Skeletal muscle satellite cell (primary cell): Measurements from ENCODE around the gene BRAT1. TPM values are rescaled to one million over a fixed set of nuclear protein-coding genes. Genes with fewer than 3 reads are reported as not detected.

Source experiments
- H3K27me3 ChIP-seq: 2 replicates; pipeline ENCODE4 v1.7.0; 2013; ENCODE audit warnings: low read length; ENCODE audit not compliant: control insufficient read depth, insufficient read depth
- H3K36me3 ChIP-seq: 2 replicates; pipeline ENCODE4 v1.7.0; 2013; ENCODE audit warnings: mild to moderate bottlenecking, control low read depth, low read length; ENCODE audit not compliant: insufficient read depth
- H3K4me1 ChIP-seq: 2 replicates; pipeline ENCODE4 v1.7.0; 2013; ENCODE audit warnings: low read length; ENCODE audit not compliant: control insufficient read depth, insufficient read depth
- H3K4me2 ChIP-seq: 2 replicates; pipeline ENCODE4 v1.7.0; 2013; ENCODE audit warnings: mild to moderate bottlenecking, low read length
- H3K4me3 ChIP-seq: 2 replicates; pipeline ENCODE4 v1.7.0; 2013; ENCODE audit warnings: low read length
- H3K9ac ChIP-seq: 2 replicates; pipeline ENCODE4 v1.7.0; 2013; ENCODE audit warnings: mild to moderate bottlenecking, low read depth, low read length, moderate library complexity
- H3K9me3 ChIP-seq: replicated peaks from 2 replicates; pipeline ENCODE4 v1.7.0; 2013; ENCODE audit warnings: mild to moderate bottlenecking, control low read depth, low read length
- small RNA-seq: library from RNA; depleted of rRNA; stranded (forward); fragments of <200 nt; gene quantifications from one replicate; pipeline ENCODE3, GENCODE V24; 2012

Gene BRAT1

GRCh38 chr7:2488681-2489080 lies 66.6 kb downstream of the BRAT1 start:
- H3K4me1 ChIP-seq = peaks cover 20% of the 10 kb centered on the region
- H3K4me3 ChIP-seq = no peak overlapping the region
- no peaks in the 10 kb centered on the region for H3K36me3 ChIP-seq
- H3K27me3 ChIP-seq = peaks cover 3% of the 10 kb centered on the region
- H3K9ac ChIP-seq = no peak overlapping the region
- H3K4me2 ChIP-seq = no peak overlapping the region
- H3K9me3 ChIP-seq = no peaks in the 10 kb centered on the region

GRCh38 chr7:2488272-2488645 lies 67.1 kb downstream of the BRAT1 start:
- H3K4me2 ChIP-seq = peak overlapping the region; percentile 39

More at GRCh38 chr7:2488272-2488645, 67.1 kb downstream of the BRAT1 start:
- no peak overlapping the region for H3K4me3 ChIP-seq
- H3K36me3 ChIP-seq = no peaks in the 10 kb centered on the region
- no peaks in the 10 kb centered on the region for H3K9me3 ChIP-seq
- peaks cover 17% of the 10 kb centered on the region for H3K4me1 ChIP-seq
- peaks cover 3% of the 10 kb centered on the region for H3K27me3 ChIP-seq
- no peak overlapping the region for H3K9ac ChIP-seq

Small RNA genes lying within 50 kb of the gene (small RNA-seq; reads per million reads assigned to genes)
- not detected for gene MIR4648
